Activated CD4-positive, CD25-positive, alpha-beta regulatory T cell (primary cell): Measurements from ENCODE around the gene CD6.

Source experiments
- DNase-seq, 4 experiments: peaks; one replicate each; lab custom pipeline; 2025; lab: John Stamatoyannopoulos, UW

CD6 gene

GRCh38 chr11:61008971-61009370, 37.5 kb downstream of the CD6 start:
- DNase-seq, result no peak

GRCh38 chr11:61009392-61010275, 38.2 kb downstream of the CD6 start:
- DNase-seq, result no peak

DNA sequence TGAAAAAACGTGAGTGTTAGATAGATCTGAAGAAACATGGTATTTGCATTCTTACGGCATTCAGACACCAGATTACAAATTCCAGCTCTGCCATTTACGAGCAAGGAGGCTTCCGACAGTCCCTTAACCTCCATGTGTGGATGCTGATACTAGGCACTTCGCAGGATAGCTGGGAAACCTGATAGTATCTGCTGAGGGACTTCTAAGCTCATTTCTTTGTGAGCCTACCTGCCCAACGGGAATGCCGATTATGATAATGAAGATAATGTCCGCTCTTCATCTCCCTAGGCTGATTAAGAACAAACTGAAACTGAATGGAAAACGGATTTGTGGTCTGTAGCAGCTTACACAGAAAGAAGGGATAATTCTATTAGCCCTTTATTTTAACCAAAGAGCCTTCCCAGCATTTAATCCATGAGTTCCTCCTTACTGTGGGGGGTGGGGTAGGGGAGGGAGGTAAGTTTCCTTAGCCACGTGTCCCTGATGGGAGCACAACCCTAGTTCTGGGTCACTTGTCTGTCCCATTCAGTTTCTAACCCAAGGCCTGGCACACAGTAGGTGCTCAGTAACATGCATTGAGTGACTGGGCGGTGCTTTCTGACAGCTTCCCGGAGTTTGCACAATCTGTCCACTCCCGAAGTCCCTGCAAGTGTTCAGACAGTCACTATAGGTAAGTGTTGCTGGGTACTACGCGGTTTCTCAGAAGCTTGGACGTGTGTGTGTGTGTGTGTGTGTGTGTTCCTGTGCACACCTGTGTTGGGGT, 39.2 kb downstream of the CD6 start:
- no peak for DNase-seq

DNA sequence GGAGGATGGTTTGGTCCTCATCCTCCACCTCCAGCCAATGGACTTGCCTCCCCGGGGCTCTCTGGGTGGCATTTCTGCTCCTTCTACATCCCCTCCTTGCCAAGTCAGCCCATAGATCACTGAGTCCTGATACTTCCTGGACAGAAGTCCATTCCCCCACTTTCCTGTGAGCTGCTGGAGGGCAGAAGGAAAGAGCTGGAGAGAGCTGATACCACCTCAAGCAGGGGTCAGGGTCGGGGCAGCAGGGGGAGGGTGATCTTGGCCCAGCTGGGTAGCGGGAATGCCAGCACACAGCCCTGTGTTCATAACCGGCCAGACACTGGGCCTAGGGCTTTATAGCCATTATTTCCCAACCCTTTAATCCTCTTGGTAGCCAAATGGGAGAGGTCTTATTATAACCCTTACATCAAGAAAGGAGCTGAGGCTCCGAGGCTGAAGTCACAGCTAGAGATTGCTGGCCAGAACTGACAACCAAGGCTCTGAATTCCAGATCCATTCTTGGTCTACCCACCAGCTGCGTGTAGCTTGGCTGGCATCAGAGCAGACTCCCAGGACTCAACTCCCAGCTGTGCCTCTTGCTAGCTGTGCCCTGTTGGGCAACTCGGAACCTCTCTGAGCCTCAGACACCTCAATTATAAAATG, 39.9 kb downstream of the CD6 start:
- no peak for DNase-seq

- no peak for DNase-seq
These were observed 40.7 kb downstream of the CD6 start for GRCh38 chr11:61011950-61012736.

GRCh38 chr11:61012737-61013215, 41.3 kb downstream of the CD6 start:
- DNase-seq, result no peak

GRCh38 chr11:61018059-61018458, 46.6 kb downstream of the CD6 start:
- DNase-seq, result no peak

DNA sequence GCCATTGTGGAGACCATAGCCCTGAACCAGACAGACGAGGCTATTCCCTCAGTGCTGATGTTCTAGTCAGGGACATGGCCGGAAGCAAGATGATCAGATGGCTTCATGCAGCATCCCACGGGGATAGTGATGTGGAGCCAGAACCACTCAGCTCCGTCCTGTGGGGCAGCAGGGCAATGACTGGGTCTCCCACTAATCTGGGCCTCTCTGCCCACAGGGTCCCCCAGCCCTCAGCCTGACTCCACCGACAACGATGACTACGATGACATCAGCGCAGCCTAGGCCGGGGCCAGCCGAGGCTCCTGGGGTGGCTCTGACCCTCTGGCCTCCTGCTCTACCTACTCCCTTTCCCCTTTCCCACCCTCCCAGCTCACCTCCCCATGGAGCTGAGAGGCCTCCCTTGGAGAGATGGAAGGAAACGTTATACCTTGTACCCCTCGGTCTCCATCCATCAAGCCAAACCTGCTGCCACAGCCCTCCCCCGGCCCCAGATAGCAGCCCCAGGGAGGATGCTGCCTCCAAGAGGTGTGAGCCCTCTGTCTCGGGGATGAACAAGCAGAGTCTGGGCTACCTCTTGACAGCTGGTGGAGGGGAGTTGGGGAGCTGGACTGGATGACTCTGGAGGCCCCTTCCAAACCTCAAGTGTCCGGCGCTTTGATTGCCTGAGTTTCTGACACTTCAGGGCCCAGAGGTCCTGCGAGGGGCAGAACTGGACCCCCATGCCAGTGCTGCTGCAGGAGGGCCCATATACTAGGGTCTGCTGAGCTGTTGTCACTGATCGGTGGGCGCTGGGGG, 47.8 kb downstream of the CD6 start:
- no peak for DNase-seq

GRCh38 chr11:61019832-61020405, 48.4 kb downstream of the CD6 start:
- DNase-seq, result no peak

DNA sequence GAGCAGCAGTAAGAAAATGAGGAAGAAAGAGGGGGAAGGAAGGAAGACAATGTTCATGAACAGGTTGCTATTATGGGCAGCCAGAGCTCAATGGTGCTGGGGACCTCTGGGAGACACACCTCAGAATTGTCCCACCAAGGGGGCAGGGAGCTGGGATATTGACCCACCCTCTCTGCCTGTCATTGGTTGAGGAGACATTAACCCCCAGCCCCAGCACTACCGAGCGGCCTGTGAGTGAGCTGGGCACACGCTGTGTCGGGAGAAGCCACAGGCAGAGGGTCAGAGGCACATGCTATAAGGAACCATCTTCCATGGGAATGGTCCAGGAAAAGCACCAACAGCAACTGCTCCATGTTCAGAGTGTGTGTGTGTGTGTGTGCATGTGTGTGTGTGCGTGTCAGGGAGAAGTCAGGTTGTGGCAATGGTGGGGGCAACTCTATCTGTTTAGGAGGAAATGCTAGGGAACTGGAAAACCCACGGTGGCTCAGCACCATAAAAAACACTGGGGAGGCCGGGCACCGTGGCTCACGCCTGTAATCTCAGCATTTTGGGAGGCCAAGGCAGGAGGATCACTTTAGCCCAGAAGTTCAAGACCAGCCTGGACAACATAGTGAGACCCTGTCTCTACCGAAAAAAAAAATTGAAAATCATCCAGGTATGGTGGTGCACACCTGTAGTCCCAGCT, 49.2 kb downstream of the CD6 start:
- DNase-seq, result no peak

GRCh38 chr11:61021661-61022212, 50.3 kb downstream of the CD6 start:
- DNase-seq, result peak; percentile 37 to 76 (median 60)

DNA sequence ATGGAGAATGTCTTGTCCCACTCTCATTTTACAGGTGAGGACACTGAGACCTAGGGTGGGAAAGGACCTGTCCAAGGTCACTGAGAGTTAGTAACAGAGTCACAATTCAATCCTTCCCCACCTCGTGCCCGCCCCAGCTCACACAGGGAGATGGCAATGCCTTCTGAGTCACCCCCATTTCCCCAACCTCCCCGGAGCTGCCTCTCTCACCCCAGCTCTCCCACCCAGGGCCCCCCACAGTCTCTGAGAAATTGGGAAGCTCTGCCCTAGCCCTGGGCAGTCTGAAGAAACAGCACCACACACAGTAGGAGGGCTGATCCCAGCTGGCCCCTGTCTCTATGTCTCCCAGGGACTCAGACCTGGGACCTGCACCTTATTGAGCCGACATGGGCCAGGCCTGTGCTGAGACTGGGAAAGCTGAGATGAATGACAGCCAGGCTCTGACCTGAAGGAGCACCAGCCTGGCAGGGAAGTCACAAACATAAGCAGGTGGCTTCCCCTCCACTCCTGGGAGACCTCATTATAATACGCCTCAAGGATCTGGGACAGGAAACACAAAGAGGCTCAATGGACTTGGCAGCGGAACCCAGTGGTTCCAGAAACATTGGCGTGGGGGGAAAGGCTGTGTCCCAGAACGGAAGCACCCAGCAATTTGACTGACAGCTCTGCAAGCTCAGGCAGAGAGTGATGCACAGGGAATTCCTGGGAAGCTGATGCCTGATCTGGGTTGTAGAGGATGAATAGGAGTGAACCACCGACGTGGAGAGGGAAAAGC, 51.0 kb downstream of the CD6 start:
- no peak for DNase-seq

- peak in 2 of 4 experiments; percentile 25 to 27 for DNase-seq
These were observed 51.8 kb downstream of the CD6 start for GRCh38 chr11:61023086-61023965.

GRCh38 chr11:61023966-61024295, 52.5 kb downstream of the CD6 start:
- DNase-seq, result no peak

DNA sequence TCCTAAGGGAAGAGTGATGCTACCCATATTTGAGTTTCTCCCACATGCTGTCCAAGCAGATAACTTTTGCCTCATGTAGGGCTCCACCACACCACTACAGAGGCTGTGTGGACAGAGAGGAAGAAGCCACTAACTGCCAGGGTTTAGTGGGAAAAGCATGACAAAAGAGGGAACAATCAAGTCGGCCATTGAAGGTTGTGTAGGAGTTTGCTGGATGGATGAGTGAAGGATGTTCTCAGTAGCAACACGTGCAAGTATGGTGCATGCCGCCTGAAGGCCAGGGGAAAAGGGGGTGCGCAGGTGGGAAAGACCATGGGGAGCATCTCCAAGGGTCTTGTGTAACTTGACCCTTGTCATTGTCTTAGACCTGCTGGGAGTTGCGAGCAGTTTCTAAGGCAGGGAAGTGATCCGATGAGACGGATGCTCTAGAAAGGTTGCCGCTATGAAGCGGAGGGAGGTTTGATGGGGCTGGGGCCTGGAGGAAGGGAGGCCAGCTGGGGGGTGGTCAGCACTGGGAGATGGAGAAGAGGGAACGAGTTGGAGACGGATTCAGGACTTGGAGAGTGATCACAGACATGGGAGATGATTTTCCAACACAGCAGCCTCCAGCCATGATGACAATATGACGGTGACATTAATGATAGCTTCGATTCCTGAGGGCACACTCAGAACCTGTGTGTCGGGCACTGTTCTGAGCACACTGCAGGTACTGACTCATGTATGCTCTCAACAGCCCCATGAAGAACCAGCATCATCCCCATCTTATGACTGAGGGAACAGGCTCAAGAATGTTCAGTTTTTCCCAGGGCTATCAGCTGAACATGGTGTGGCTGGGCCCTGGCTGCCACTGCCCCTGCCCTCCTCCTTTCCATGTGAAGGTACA, 53.7 kb downstream of the CD6 start:
- no peak for DNase-seq

- DNase-seq, result no peak
These were observed 54.3 kb downstream of the CD6 start for GRCh38 chr11:61025821-61026120.
